GM19324 (cell line): ENCODE data around the gene SAMD10.
"Not testable (repeated sequence)": the region's sequence is repeated elsewhere in the genome, so short reads cannot be mapped to it uniquely, and the experiment has no call there.

Experiments
- ATAC-seq: cut with Tn5 transposase; IDR thresholded peaks from one replicate; pipeline ENCODE4 v1.9.1; 2021; ENCODE audit warnings: mild to moderate bottlenecking, moderate library complexity; ENCODE audit not compliant: unreplicated experiment, low FRiP score

Gene SAMD10

GRCh38 chr20:63979557-63980316 lies at the start of gene SAMD10:
SAMD10 (minus strand) TSS chr20:63979642; CDS start chr20:63979467, 175 bp downstream.
- ATAC-seq = peak; percentile 19

DNA sequence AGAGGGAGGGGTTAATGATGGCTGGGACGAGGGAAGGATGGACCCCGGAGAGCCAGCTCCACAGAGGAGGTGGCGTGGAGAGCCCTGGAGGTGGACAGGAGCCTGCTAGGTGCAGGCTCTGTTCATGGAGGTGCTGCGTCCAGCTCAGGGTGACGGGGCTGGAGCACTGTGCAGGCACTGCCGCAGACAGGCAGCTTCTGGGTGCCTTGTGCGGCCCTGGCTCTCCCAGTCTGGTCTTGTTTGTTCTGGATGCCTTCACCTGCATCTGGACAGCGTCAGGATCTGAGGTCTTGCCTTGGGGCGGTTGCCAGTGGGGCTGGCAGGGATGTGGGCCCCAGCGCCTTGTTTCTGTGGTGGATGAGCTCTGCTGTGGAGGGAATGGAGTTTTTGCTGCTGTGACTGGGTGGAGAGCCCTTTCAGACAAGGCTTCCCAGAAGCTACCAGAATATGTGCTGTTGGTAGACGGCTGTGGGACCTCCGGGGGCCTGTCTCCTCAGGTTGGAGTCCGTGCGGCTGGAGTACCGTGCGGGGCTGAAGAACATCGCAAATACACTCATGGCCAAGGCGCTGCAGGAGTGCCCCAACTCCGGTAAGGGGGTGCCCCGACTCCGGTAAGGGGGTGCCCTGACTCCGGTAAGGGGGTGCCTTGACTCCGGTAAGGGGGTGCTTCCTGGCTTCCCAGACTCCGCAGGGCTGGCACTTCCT lies 48.7 kb upstream of the SAMD10 start:
- ATAC-seq = no peak

DNA sequence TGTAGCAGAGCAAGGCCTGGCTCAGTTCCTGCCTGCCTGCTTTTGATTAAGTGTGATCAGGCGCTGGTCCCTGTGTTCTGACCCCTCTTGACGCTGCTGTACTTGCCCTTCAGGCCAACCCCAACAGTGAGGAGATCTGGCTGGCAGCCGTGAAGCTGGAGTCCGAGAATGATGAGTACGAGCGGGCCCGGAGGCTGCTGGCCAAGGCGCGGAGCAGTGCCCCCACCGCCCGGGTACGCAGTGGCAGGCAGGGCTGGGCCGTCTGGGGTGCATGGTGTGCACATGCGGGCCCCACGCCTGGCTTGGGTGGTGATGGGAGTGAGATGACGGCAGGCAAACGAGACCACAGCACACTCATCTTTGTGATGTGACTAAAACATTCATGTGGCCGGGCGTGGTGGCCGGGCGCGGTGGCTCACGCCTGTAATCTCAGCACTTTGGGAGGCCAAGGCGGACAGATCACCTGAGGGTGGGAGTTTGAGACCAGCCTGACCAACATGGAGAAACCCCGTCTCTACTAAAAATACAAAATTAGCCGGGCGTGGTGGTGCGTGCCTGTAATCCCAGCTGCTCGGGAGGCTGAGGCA lies 46.5 kb upstream of the SAMD10 start:
- no peak for ATAC-seq

DNA sequence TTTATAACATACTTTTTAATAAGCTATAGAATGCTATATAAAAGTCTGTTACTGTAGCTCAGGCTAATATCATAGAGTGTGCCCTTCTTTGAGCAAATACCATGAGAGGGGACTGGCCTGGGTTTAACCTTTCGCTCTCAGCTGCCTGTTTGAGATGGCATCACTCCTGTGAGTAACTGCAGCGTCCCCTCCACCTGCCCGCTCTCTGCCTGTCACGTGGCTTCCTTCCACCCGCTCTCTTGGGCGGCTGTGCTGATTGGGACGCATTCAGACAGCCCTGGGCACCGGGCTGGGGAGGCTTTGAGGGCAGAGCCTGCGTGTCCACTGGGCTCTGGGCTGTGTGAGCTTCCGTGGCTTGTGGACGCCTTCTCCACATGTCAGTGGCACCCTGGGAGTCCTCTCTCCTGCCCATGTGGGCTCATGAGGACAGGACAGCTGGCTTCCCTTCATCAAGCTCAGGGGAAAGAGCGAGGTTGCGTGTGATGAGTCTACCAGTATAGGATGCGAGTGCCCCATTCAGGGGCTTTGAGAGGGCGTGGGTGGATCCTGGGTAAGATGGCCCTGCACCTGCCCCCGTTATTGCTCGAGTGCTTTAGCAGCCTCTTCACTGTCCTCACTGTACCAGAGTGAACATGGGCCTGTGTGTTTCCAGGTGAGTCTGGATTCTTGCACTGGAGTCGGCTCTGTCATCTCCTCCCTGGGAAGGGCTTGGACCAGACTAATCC lies 45.8 kb upstream of the SAMD10 start:
- no peak for ATAC-seq

DNA sequence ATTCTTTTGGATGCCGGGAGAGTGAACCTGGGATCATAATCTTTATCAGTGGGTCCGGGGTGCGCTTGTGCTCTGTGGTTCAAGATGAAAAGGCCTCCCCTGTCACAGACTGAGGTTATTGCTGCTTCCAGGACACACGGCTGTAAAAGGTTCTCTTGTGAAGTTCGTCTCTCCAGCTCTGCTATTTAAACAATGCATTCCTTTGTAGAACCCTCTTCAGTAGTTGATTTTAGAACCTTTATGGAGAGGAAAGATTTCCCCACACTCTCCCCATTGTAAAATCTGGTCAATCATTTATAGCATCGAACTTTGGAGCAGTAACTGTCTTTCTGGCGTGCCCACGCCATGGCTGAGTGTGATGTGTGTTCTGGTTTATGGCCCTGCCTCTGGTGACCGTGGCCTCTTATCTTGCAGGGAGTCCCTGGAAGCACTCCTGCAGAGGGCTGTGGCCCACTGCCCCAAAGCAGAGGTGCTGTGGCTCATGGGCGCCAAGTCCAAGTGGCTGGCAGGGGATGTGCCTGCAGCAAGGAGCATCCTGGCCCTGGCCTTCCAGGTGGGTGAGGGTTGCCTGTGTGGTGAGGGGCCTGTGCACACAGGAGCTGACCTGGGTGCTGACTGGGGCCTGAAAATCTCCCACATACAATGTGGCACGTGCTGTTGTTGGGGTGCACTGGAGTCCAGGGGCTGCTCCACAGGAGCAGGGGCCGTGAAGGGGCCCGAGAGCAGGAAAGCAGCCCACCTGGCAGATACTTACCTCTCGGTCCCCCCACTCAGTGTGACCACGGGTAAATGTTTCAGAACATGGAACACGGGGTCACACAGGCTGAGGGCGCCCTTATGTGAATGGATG lies 44.9 kb upstream of the SAMD10 start:
- no peak for ATAC-seq

GRCh38 chr20:64023361-64024140 lies 44.1 kb upstream of the SAMD10 start:
- ATAC-seq = no peak

DNA sequence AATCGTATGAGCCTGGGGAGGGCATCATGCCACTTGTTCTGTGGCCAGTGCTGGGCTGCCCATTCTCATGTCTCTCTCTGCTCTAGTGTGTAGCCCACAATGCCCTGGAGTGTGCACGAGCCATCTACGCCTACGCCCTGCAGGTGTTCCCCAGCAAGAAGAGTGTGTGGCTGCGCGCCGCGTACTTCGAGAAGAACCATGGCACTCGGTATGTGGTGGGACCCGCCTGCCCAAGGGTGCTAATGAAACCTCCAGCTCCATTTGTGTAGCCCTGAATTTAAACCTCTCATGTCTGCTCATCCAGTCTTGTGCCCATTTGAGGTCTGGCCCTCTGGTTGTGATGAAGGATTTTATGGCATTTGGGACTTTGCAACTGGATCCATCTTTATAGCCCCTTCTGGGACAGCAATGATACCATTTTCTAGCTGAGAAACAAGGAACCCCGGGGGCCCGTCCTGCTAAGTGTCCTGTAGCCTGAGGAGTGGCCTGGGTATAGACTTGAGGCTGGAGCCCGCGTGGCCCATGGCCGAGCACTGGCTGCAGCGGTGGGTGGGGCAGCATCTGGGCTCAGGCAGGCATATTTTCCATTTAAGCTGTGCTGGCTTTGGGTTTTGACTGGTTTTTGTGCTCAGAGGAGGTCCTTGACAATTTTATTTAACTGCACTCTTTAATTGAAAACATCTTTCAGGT lies 43.4 kb upstream of the SAMD10 start:
- ATAC-seq = no peak

- no peak for ATAC-seq
These were observed 41.9 kb upstream of the SAMD10 start for GRCh38 chr20:64021124-64021975.

DNA sequence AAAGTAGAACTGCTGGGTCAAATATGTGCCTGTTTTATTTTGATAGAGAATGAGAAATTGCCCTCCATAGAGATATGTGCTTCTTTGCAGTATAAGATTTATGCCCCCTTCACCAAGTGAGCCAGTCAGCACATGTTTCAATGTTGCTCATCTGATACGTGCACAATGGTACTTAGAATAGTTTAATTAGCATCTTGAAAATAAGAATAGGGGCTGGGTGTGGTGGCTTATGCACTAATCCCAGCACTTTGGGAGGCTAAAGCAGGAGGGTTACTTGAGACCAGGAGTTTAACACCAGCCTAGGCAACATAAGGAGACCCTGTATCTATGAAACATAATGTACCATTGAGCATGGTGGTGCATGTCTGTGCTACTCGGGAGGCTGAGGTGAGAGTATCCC lies 36.2 kb upstream of the SAMD10 start:
- ATAC-seq = no peak

DNA sequence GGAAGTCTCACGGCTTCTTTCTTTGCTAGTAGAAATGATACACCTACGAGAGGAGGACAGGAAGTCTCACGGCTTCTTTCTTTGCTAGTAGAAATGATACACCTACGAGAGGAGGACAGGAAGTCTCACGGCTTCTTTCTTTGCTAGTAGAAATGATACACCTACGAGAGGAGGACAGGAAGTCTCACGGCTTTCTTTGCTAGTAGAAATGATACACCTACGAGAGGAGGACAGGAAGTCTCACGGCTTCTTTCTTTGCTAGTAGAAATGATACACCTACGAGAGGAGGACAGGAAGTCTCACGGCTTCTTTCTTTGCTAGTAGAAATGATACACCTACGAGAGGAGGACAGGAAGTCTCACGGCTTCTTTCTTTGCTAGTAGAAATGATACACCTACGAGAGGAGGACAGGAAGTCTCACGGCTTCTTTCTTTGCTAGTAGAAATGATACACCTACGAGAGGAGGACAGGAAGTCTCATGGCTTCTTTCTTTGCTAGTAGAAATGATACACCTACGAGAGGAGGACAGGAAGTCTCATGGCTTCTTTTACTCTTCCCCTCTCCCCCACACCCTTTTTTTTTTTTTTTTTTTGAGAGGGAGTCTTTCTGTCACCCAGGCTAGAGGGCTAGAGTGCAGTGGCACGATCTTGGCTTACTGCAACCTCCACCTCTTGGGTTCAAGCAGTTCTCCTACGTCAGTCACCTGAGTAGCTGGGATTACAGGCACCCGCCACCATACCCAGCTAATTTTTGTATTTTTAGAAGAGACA lies 33.1 kb upstream of the SAMD10 start:
- not testable (repeated sequence) for ATAC-seq

DNA sequence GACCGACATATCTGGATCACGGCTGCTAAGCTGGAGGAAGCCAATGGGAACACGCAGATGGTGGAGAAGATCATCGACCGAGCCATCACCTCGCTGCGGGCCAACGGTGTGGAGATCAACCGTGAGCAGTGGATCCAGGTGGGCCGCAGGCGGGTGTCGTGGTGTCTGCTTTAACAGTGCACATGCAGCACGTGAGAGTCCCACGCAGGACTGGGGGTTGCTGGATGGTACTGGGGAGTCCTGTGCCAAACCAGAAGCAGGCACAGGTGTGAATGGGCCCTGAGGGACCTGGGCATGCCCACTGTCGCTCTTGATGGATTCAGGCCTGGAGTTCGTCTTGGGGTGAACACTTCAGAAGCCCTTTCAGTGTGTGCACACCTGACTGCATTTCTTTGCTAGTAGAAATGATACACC lies 31.9 kb upstream of the SAMD10 start:
- no peak for ATAC-seq

DNA sequence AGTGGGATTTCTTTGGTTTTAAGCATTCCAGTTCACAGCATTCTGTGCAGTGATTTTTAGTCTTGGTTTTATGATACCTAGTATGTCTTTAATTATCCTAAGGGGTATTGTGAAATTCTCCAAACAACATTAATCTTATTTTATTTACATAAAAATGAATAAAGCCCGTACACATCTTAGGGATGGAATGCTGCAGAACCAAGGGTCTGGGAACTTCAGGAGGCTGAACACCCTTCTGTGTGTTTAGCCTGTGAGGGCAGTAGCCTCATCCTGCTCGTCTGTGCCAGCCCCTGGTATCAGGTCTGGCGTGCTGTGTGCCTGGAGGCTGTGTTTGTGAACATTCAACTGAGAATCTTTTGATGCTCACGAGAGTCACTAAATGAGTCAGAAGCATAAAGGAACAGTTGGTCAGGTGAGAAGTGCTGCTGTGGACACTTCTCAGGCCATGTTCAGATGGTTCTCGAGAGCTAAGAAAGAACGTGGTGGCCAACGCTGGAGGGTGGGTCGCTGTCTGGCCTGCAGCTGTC lies 31.3 kb upstream of the SAMD10 start:
- no peak for ATAC-seq

- ATAC-seq = no peak
These were observed 30.5 kb upstream of the SAMD10 start for GRCh38 chr20:64009811-64010387.

DNA sequence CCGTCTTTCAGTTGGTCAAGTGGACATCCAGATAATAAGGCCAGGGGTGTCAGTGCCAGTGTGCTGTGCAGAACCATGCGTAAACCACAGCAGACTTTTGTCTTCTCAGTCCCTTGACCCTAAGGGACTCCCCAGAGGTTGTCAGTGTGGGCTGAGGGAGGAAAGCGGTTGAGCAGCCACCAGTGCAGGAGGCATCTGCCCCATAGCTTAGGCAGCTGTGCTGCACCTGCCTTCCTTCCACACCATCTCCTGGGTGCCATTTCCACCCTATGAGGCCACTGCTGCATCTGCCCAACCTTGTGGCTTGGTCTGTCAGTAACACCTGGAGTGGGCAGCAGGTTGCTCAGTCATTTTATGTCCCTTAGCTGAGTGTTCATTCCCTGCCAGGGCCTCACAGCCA lies 27.5 kb upstream of the SAMD10 start:
- ATAC-seq = no peak

GRCh38 chr20:64006490-64006889 lies 27.0 kb upstream of the SAMD10 start:
- ATAC-seq = no peak

GRCh38 chr20:64005394-64005793 lies 26.0 kb upstream of the SAMD10 start:
- no peak for ATAC-seq
